ENCODE data around the gene SNX24.

Gene SNX24

GRCh38 chr5:122943050-122943698 is 97.8 kb downstream of the SNX24 start:
- no peak for DNase-seq (ENCODE audit: low read depth)
- in situ Hi-C loops (cut with HindIII; ENCODE audit: low sequenced_read_pairs) = no loop called here
- no peak overlapping the region for H3K4me3 ChIP-seq (ENCODE audit: low read depth, low read length)
- no peak for TF ChIP-seq CTCF (IDR thresholded peaks at IDR 0.05; ENCODE audit: low read depth, low read length, missing control alignments)

GRCh38 chr5:122944051-122944450 is 98.6 kb downstream of the SNX24 start:
- TF ChIP-seq CTCF (IDR thresholded peaks at IDR 0.05; ENCODE audit: low read depth, low read length, missing control alignments) = no peak
- H3K4me3 ChIP-seq (ENCODE audit: low read depth, low read length) = no peak overlapping the region
- in situ Hi-C loops (cut with HindIII; ENCODE audit: low sequenced_read_pairs) = no loop called here
- DNase-seq (ENCODE audit: low read depth) = no peak

- H3K4me3 ChIP-seq (ENCODE audit: low read depth, low read length) = no peak overlapping the region
- TF ChIP-seq CTCF (IDR thresholded peaks at IDR 0.05; ENCODE audit: low read depth, low read length, missing control alignments) = no peak
- DNase-seq (ENCODE audit: low read depth) = no peak
- in situ Hi-C loops (cut with HindIII; ENCODE audit: low sequenced_read_pairs) = no loop called here
These were observed 102.0 kb downstream of the SNX24 start for GRCh38 chr5:122947372-122947771.

- in situ Hi-C loops (cut with HindIII; ENCODE audit: low sequenced_read_pairs) = no loop called here
- no peak for TF ChIP-seq CTCF (IDR thresholded peaks at IDR 0.05; ENCODE audit: low read depth, low read length, missing control alignments)
- no peak overlapping the region for H3K4me3 ChIP-seq (ENCODE audit: low read depth, low read length)
- no peak for DNase-seq (ENCODE audit: low read depth)
These were observed 102.4 kb downstream of the SNX24 start for GRCh38 chr5:122947772-122948171.

GRCh38 chr5:122948319-122948718 is 102.9 kb downstream of the SNX24 start:
- TF ChIP-seq CTCF (IDR thresholded peaks at IDR 0.05; ENCODE audit: low read depth, low read length, missing control alignments) = no peak
- H3K4me3 ChIP-seq (ENCODE audit: low read depth, low read length) = no peak overlapping the region
- DNase-seq (ENCODE audit: low read depth) = no peak
- in situ Hi-C loops (cut with HindIII; ENCODE audit: low sequenced_read_pairs) = no loop called here

GRCh38 chr5:122951658-122952057 is 106.2 kb downstream of the SNX24 start:
- no peak for DNase-seq (ENCODE audit: low read depth)
- in situ Hi-C loops (cut with HindIII; ENCODE audit: low sequenced_read_pairs) = no loop called here
- H3K4me3 ChIP-seq (ENCODE audit: low read depth, low read length) = no peak overlapping the region
- no peak for TF ChIP-seq CTCF (IDR thresholded peaks at IDR 0.05; ENCODE audit: low read depth, low read length, missing control alignments)

Measured in astrocyte of the cerebellum (primary cell).